NOMO-1 (cell line): ENCODE data around the gene CBY1.
A peak's percentile ranks its signal among the peaks of the same experiment; 100 is the strongest.

Source experiments
- DNase-seq, 2 experiments: peaks; one replicate each; lab custom pipeline; 2025; ENCODE audit not compliant: unreplicated experiment in 2 of 2; lab: John Stamatoyannopoulos, UW

The CBY1 gene

GRCh38 chr22:38700270-38700788 is 43.9 kb downstream of the CBY1 start:
- peak; percentile 71 to 77 for DNase-seq

- peak; percentile 71 to 90 for DNase-seq
Observed at GRCh38 chr22:38700789-38701628, 44.6 kb downstream of the CBY1 start, which contains the start of gene JOSD1. Gene JOSD1 (minus strand): TSS chr22:38700943. CDS start chr22:38699987, 956 bp downstream.

GRCh38 chr22:38704654-38705234 is 48.3 kb downstream of the CBY1 start:
- DNase-seq = no peak

GRCh38 chr22:38705235-38706100 is 49.0 kb downstream of the CBY1 start, which contains the start of gene GTPBP1:
Gene GTPBP1 (plus strand): TSS chr22:38705944. CDS start chr22:38705956, 12 bp downstream.
- DNase-seq = peak; percentile 100

GRCh38 chr22:38706101-38706900 is 49.9 kb downstream of the CBY1 start:
- DNase-seq = peak in 1 of 2 experiments; percentile 10

GRCh38 chr22:38706901-38707195 is 50.4 kb downstream of the CBY1 start:
- DNase-seq = no peak

GRCh38 chr22:38707346-38707745 is 50.9 kb downstream of the CBY1 start:
- no peak for DNase-seq

- no peak for DNase-seq
Observed at GRCh38 chr22:38707984-38708383, 51.5 kb downstream of the CBY1 start.

- DNase-seq = no peak
Observed at GRCh38 chr22:38709306-38709705, 52.9 kb downstream of the CBY1 start.

- no peak for DNase-seq
Observed at GRCh38 chr22:38710351-38710750, 53.9 kb downstream of the CBY1 start.

GRCh38 chr22:38710866-38711265 is 54.4 kb downstream of the CBY1 start:
- no peak for DNase-seq

- no peak for DNase-seq
Observed at GRCh38 chr22:38712486-38713207, 56.2 kb downstream of the CBY1 start.

GRCh38 chr22:38713921-38714320 is 57.5 kb downstream of the CBY1 start:
- no peak for DNase-seq

GRCh38 chr22:38715176-38715764 is 58.8 kb downstream of the CBY1 start:
- DNase-seq = no peak

GRCh38 chr22:38715852-38716251 is 59.4 kb downstream of the CBY1 start:
- no peak for DNase-seq

- no peak for DNase-seq
Observed at GRCh38 chr22:38716271-38716670, 59.8 kb downstream of the CBY1 start.

- DNase-seq = no peak
Observed at GRCh38 chr22:38716826-38717225, 60.4 kb downstream of the CBY1 start.

- no peak for DNase-seq
Observed at GRCh38 chr22:38717244-38717643, 60.8 kb downstream of the CBY1 start.

GRCh38 chr22:38718414-38718813 is 62.0 kb downstream of the CBY1 start:
- DNase-seq = no peak
